Stimulated activated CD4-positive, alpha-beta T cell treated with anti-CD3 and anti-CD28 coated beads, Interleukin-1b, Interleukin-23, amount 100 ng/mL, for 24 hours (primary cell): ENCODE data around the gene TPPP3.
"Not testable (repeated sequence)": the region's sequence is repeated elsewhere in the genome, so short reads cannot be mapped to it uniquely, and the experiment has no call there.

Source experiments
- DNase-seq, 4 experiments: peaks; one replicate each; pipeline ENCODE4 v3.0.0-alpha.2; 2020; ENCODE audit warnings: low read depth in 4 of 4, low spot score in 1 of 4

TPPP3 gene

DNA sequence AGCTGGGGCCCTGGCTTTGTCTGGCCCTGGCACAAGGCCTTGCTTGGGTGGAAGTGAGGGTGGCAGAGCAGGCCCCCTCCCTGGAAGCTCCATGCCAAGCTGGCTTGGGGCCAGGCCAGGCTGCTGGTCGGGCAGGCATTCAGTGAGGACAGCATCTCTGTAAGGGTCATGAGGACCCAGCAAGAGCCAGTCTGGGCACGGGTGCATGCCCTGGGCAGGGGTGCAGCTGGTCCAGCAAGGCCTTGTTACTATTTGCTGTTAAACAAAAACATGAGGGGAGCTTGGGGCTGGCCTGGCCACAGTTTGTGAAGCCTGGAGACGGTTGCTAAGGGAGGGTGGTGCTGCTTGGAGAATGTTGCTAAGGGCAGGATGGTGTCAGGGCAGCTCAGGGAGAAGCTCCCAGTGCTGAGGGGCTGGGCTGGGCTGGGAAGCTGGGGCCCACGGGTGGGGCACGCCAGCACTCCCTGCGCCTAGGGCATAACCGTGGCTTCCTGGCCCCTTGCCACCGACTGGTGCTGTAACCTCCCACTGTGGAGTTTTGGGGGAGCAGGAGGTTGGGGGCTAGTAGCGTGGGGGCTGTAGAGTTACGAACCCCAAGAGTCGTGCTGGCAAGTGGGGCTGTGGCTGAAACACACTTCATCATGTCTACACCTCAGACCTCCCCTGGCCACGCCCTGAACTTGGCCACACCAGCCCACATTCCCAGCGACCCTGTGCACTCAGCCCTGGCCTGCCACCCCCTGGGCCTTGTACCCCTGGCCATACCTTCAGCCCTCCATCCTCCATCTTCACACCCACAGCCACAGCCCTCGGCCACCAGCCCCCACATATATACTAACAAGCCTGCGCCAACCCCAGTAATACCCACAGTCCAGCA is 1.6 kb downstream of the TPPP3 start:
- no peak for DNase-seq

GRCh38 chr16:67390816-67391423 is 2.4 kb downstream of the TPPP3 start:
- DNase-seq: no peak

DNA sequence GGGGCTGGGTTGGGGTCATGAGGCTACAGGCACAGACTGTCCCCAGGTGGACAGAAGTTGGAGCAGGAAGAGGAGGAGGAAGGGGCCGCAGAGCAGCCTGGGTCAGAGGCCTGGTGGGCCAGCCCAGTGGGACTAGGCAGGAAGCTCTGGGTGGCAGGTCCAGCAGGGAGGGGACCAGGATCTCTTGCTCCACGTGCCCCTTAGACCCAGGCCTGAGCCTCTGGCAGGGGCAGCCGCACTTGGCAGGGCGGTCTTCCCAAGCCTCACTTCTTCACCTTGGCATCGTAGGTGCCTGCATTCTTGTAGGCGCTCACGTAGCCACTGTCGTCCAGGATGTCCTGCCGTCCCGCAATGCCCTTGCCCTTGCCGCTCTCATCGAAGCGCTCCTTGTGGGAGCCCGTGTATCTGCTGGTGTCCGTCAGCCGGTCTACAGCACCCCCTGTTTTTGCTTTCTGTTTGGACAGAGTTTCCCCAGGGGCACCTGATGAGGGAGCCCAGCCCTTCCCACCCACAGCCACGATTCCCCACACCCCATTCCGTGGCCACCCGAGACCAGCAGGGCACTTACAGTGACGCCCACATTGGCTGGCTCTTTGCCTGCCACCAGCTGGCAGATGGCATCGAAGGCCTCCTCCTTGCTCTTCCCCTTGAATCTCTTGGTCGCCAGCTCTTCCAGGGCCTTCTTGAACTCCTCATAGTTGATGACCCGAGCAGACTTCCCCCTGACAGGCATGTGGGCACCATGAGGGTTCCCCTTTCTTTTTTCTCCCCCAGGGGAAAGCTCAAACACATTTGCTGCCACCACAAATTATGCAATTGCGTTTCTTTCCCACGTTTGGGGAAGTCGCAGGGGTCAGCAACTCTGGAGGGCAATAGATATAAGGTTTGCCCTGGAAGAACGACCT is 3.1 kb downstream of the TPPP3 start:
- DNase-seq: no peak

DNA sequence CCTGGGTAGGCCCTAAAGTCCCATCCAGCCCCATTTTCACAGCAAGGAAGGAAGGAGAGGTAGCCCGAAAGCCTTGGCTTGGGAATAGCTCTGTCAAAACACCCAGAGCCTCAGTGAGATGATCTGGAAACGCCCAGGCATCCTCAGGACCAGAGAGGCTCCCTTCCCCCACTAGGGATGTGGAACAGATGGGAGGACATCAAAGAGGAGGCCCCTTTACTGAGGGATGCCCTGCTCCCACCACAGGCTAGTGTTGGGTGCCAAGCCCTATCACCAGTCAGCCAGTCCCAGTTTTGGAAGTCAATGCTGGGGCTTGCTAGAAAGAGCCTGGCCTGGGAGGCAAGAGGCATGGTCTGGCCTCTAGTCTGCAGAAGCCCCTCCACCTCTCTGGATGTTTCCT is 4.7 kb downstream of the TPPP3 start:
- DNase-seq: no peak

GRCh38 chr16:67388191-67388590 is 5.1 kb downstream of the TPPP3 start:
- DNase-seq: no peak

GRCh38 chr16:67387479-67388079 is 5.7 kb downstream of the TPPP3 start:
- no peak for DNase-seq

DNA sequence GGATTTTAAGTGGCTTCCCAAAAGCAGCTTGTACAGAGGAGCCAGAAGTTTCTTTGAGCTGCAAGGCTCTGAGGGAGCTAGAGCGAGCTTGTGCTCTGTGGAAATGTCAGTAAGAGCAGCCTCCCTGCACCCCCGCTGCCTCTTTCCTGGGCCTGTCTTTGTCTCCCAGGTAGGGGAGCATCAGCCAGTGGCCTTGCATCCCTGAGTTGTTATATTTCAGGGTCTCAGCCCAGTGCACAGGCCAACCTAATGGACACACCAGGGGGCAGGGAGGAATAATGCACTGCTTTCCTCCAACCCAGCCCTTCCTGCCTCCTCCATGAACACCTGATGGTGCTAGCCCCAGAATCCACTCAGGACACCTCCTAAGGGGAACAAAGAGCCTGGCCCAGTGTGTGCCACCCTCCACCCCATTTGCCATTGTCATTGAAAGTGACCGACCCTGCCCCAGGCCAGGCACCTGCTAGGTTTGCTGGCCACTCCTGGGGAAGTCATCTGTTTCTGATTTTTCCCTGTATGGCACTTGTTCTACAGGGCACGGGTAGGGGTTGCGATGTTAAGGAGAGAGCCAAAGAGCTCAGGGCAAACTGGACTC is 6.3 kb downstream of the TPPP3 start:
- no peak for DNase-seq

DNA sequence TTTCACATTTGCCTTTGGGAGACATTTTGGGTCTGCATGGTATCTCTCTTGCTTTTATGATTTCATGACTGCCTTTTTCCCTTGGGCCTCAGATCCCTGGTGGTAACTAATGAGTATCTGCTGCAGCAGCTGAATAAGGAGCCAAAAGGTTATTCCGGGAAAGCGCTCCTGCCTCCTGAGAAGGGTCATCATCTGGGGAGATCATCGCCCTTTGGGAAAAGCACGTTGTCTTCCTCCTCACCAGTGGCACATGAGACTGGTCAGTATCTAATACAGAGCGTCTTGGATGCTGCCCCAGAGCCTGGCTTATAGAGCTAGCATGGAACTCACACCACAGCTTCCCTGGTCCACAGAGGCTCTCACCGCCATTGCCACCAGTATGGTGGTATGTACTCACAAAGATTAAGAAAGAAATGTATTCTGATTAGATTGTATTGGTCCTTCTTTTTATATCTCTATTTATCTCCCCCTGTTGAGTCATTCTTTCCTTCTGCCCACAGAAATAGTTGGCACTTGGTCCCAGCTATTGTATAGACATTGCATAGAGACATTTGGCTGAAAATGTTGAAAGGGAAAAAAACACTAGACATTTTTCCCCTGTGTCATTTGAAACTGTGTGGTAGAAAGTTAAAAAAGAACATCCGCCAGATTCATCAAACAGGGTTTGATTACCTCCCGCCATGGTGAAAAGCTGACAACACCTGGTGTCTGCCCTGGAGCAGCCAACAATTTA is 8.4 kb downstream of the TPPP3 start:
- DNase-seq: no peak

DNA sequence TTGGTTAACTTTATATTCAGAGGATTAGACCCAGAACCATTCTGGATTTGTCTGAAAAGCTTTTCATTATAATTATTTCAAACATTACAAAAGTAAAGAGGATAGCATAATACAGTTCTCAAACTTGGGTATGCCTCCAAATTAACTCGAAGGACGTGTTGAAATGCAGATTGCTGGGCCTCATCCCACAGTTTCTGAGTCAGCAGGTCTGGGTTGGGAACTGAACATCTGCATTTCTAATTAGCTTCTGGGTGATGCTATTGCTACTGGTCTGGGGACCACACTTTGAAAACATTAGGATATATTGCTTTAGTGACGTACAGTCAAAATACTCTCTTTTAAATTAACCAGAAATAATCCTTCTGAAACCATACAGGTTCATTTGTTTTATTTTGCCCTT is 10.0 kb downstream of the TPPP3 start:
- DNase-seq: no peak

- DNase-seq: no peak
Observed at GRCh38 chr16:67378642-67379041, 14.7 kb downstream of the TPPP3 start.

DNA sequence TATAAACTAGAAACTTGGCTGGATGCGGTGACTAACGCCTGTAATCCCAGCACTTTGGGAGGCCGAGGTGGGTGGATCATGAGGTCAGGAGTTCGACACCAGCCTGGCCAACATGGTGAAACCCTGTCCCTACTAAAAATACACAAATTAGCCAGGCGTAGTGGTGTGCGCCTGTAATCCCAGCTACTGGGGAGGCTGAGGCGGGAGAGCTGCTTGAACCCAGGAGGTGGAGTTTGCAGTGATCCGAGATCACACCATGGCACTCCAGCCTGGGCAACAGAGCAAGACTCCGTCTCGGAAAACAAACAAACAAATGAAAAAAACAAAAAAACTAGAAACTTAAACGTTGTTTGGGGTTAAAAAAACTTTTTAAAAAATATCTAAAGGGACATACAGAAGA is 17.3 kb downstream of the TPPP3 start:
- DNase-seq: not testable (repeated sequence)

GRCh38 chr16:67372664-67373063 is 20.6 kb downstream of the TPPP3 start:
- no peak for DNase-seq

DNA sequence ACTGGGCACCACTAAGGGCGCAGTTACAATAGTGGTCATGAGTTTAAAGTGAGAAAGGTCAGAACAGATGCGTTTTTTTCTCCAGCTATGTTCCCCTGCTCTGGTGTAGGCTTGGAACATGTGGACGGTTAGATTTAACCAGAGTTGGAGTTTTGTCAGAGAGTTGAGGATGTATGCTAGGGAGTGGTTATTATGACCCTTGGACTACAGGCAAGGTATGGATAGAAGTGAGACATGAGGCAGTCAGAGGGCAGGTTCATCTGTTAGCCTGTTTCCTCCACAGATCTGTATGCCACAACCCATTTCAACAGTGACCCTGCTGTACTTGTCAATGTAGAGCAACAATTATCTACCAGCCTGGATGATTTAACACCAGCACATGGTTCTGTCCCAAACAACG is 22.6 kb downstream of the TPPP3 start:
- no peak for DNase-seq

DNA sequence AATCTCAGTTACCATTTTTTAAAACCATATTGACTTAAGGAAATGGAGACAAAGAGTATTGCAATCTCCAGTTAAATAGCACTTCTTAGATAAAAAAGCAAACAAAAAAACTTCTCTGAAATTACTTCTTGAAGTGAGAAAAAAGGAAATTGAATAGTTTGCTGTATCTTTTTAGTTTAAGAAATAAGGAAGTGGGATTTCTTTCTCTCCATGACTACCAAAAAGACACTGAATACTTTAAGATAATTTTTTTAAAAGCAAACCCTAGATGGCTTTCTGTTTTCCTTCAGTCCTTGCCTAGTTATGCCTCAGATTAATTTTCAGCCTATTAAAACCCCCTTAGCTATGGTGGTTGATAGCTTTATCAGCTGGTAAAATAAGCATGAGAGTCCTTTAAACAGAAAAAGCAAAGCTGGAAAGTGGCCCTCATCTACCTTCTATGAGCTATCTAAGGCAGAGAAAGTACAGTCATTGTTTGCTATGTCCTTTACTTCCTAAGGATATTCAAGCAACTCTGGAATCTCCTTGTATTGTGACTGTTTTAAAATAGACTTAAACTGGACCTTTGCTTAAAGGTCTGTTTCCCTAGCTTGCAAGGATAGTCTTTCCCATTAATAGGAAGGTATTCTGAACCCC is 28.6 kb downstream of the TPPP3 start:
- no peak for DNase-seq

GRCh38 chr16:67361038-67361437 is 32.3 kb downstream of the TPPP3 start:
- DNase-seq: no peak

DNA sequence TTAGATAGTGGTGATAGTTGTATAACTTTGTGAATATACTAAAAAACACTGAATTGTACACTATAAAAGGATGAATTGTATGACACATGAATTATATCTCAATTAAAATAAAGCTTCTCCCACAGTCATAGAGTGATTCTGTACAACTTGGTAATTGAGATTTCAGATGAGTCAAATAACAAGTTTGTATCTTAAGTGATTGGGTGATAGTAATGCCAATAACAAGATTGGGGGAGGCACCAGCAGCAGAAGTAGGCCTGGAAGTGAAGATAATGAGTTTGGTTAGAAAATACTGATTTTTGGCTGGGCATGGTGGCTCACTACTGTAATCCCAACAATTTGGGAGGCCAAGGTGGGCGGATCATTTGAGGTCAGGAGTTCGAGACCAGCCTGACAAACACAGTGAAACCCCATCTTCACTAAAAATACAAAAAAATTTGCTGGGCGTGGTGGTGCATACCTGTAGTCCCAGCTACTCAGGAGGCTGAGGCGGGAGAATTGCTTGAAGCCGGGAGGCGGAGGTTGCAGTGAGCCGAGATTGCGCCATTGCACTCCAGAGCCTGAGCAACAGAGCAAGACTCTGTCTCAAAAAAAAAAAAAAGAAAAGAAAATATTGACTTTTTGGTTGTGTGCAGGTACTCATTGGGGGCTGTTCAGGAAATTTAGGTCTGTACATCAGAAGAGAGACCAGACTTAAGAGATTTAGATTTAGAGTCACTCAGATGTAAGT is 33.6 kb downstream of the TPPP3 start:
- not testable (repeated sequence) for DNase-seq

DNA sequence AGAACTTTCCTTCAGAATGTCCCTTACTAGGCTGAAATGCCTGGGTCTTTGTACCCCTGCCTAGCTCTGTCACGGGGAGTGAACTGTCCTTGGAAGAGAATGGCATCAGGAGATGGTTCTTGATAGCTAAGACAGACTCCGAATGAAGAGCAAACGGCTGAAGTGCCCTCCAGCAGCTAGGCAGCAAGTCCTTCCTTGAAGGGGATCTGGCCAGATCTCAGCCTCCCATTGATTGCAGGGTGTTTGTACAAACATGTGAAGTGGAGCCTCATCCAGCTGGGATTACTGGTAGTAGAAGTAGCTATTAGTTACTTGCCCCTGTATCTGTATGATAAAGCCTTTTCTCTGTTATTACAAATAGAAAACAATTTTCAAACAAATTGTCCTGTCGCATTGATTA is 35.7 kb downstream of the TPPP3 start:
- no peak for DNase-seq

GRCh38 chr16:67356396-67356795 is 36.9 kb downstream of the TPPP3 start:
- DNase-seq: no peak

DNA sequence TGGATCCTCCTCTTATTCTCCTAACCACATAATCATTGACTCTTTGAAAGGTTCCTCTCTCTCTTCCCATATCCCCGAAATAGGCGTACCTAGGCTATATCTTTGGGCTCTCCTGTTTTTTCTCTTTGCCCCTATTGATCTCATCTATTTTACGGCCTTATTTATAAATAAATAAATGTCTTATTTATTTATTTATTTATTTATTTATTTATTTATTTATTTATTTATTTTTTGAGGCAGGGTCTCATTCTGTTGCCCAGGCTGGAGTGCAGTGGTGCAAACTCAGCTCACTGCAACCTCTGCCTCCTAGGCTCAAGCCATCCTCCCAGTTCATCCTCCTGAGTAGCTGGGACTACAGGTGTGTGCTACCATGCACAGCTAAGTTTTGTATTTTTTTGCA is 40.8 kb downstream of the TPPP3 start:
- DNase-seq: not testable (repeated sequence)
